H1 (cell line): ENCODE measurements around the gene MPPE1. TPM values are rescaled to one million over a fixed set of nuclear protein-coding genes. Genes with fewer than 3 reads are reported as not detected.

ENCODE experiments used
- CTCF ChIA-PET: fragments of 300-600 bp; sonication (Branson Sonifier 250); formaldehyde crosslinking; loops from one replicate; lab custom pipeline; 2021; ENCODE audit not compliant: partially characterized antibody; lab: Charles Lee
- POLR2A ChIA-PET: fragments of 300-600 bp; sonication (Branson Sonifier 250); formaldehyde crosslinking; loops from one replicate; lab custom pipeline; 2021; ENCODE audit warnings: inconsistent platforms; ENCODE audit not compliant: partially characterized antibody; lab: Charles Lee
- DNase-seq, 2 experiments: peaks; one replicate each; pipeline versions ENCODE4 v3.0.0 to v3.0.0-alpha.2; 2010 to 2022; ENCODE audit warnings: low spot score in 2 of 2, low read depth in 1 of 2, mixed read lengths in 1 of 2
- FAIRE-seq: peaks from 2 replicates; lab custom pipeline; 2011; peaks lifted over from hg19 to GRCh38; lab: Jason Lieb, UNC
- H2AFZ ChIP-seq: 2 replicates; pipeline ENCODE4 v1.8.1; 2012; ENCODE audit warnings: low read length, inconsistent platforms
- H2AK5ac ChIP-seq: 2 replicates; pipeline ENCODE4 v1.6.1; 2013; ENCODE audit warnings: low read depth, low read length
- H2BK120ac ChIP-seq: replicated peaks from 2 replicates; pipeline ENCODE3; 2013; ENCODE audit warnings: low read depth, low read length, inconsistent platforms
- H2BK12ac ChIP-seq: 2 replicates; pipeline ENCODE4 v1.6.1; 2013; ENCODE audit warnings: low read depth, low read length
- H2BK15ac ChIP-seq: 2 replicates; pipeline ENCODE4 v1.6.1; 2013; ENCODE audit warnings: low read length
- H2BK20ac ChIP-seq: 2 replicates; pipeline ENCODE4 v1.6.1; 2013; ENCODE audit warnings: low read length
- H2BK5ac ChIP-seq: 2 replicates; pipeline ENCODE4 v1.6.1; 2013; ENCODE audit warnings: low read depth, low read length
- H3K14ac ChIP-seq: 2 replicates; pipeline ENCODE4 v1.6.1; 2013; ENCODE audit warnings: inconsistent platforms; ENCODE audit not compliant: insufficient read length
- H3K18ac ChIP-seq: 2 replicates; pipeline ENCODE4 v1.6.1; 2013; ENCODE audit warnings: low read length; ENCODE audit errors: extremely low read depth
- H3K23ac ChIP-seq: 2 replicates; pipeline ENCODE4 v1.6.1; 2013; ENCODE audit warnings: inconsistent platforms; ENCODE audit not compliant: insufficient read length
- H3K23me2 ChIP-seq: 2 replicates; pipeline ENCODE4 v1.6.1; 2013; ENCODE audit warnings: low read depth, low read length
- H3K27ac ChIP-seq: 2 replicates; pipeline ENCODE4 v1.6.1; 2011; ENCODE audit warnings: low read depth, low read length, inconsistent platforms
- H3K27me3 ChIP-seq, 4 experiments: replicated peaks in 1 of 4; 1 replicate in 1 of 4; 2 replicates in 3 of 4; pipeline versions ENCODE4 v1.6.1 to v1.8.1; 2011 to 2013; ENCODE audit warnings: low read length in 3 of 4, mild to moderate bottlenecking in 3 of 4, inconsistent platforms in 2 of 4, mixed read lengths in 2 of 4, moderate library complexity in 1 of 4; ENCODE audit not compliant: control insufficient read depth in 3 of 4, insufficient read depth in 3 of 4; ENCODE audit errors: extremely low read depth in 1 of 4
- H3K36me3 ChIP-seq, 4 experiments: 2 replicates each; pipeline versions ENCODE4 v1.6.1 to v1.8.1; 2011 to 2013; ENCODE audit warnings: mild to moderate bottlenecking in 4 of 4, low read length in 3 of 4, moderate library complexity in 2 of 4, control low read depth in 1 of 4, inconsistent platforms in 1 of 4; ENCODE audit not compliant: insufficient read depth in 4 of 4, control insufficient read depth in 2 of 4
- H3K4ac ChIP-seq: replicated peaks from 2 replicates; pipeline ENCODE3; 2013; ENCODE audit warnings: low read length, low read depth, mixed read lengths, inconsistent platforms; ENCODE audit not compliant: insufficient read length
- H3K4me1 ChIP-seq, 4 experiments: replicated peaks in 1 of 4; 1 replicate in 1 of 4; 2 replicates in 3 of 4; pipeline versions ENCODE4 v1.6.1 to v1.8.1; 2011 to 2013; ENCODE audit warnings: low read length in 3 of 4, inconsistent platforms in 2 of 4, mixed read lengths in 1 of 4; ENCODE audit not compliant: insufficient read depth in 4 of 4, control insufficient read depth in 3 of 4
- H3K4me2 ChIP-seq, 2 experiments: 2 replicates each; pipeline versions ENCODE4 v1.6.1 to v1.8.1; 2011 to 2013; ENCODE audit warnings: low read depth in 2 of 2, low read length in 2 of 2, control low read depth in 1 of 2, inconsistent platforms in 1 of 2, mild to moderate bottlenecking in 1 of 2; ENCODE audit not compliant: insufficient read depth in 1 of 2
- H3K4me3 ChIP-seq, 4 experiments: fragments of 200-600, 300-600 bp in 1 of 4; sonication (generic), shearing (Covaris generic), sonication (Bioruptor Twin) in 1 of 4; 2 replicates each; pipeline versions ENCODE4 v1.5.1 to v1.8.1; 2011 to 2016; ENCODE audit warnings: low read length in 4 of 4, low read depth in 3 of 4, control low read depth in 2 of 4, inconsistent platforms in 2 of 4, mild to moderate bottlenecking in 2 of 4, mixed read lengths in 1 of 4, moderate library complexity in 1 of 4; ENCODE audit not compliant: insufficient read depth in 2 of 4; ENCODE audit errors: extremely low read depth in 1 of 4
- H3K56ac ChIP-seq: replicated peaks from 2 replicates; pipeline ENCODE3; 2013; ENCODE audit warnings: low read depth, mild to moderate bottlenecking, mixed read lengths, low read length, inconsistent platforms; ENCODE audit not compliant: insufficient read length
- H3K79me1 ChIP-seq: 2 replicates; pipeline ENCODE4 v1.6.1; 2013; ENCODE audit warnings: low read depth, low read length, control low read depth
- H3K79me2 ChIP-seq, 2 experiments: 2 replicates each; pipeline versions ENCODE4 v1.6.1 to v1.8.1; 2012 to 2013; ENCODE audit warnings: low read length in 2 of 2, mild to moderate bottlenecking in 2 of 2, inconsistent platforms in 1 of 2; ENCODE audit not compliant: insufficient read depth in 2 of 2, control insufficient read depth in 1 of 2
- H3K9ac ChIP-seq, 4 experiments: replicated peaks in 1 of 4; 1 replicate in 1 of 4; 2 replicates in 3 of 4; pipeline versions ENCODE4 v1.6.1 to v1.8.1; 2011 to 2013; ENCODE audit warnings: low read depth in 3 of 4, low read length in 3 of 4, control low read depth in 2 of 4, mild to moderate bottlenecking in 2 of 4, moderate library complexity in 2 of 4, inconsistent platforms in 1 of 4; ENCODE audit errors: extremely low read depth in 1 of 4
- H3K9me3 ChIP-seq, 2 experiments: 2 replicates each; pipeline versions ENCODE4 v1.6.1 to v1.8.1; 2012 to 2013; ENCODE audit warnings: mild to moderate bottlenecking in 2 of 2, moderate library complexity in 2 of 2, control low read depth in 1 of 2, inconsistent platforms in 1 of 2, low read depth in 1 of 2, low read length in 1 of 2, mixed read lengths in 1 of 2; ENCODE audit not compliant: insufficient read depth in 2 of 2
- H4K20me1 ChIP-seq, 2 experiments: replicated peaks in 1 of 2; 2 replicates each; pipeline versions ENCODE3 to v1.8.1; 2011 to 2013; ENCODE audit warnings: inconsistent platforms in 2 of 2, low read length in 2 of 2, mild to moderate bottlenecking in 1 of 2; ENCODE audit not compliant: insufficient read depth in 2 of 2, control insufficient read depth in 1 of 2
- H4K5ac ChIP-seq: 2 replicates; pipeline ENCODE4 v1.6.1; 2013; ENCODE audit warnings: low read length, low read depth, mixed read lengths, inconsistent platforms; ENCODE audit not compliant: insufficient read length
- H4K8ac ChIP-seq: 2 replicates; pipeline ENCODE4 v1.8.0; 2013; ENCODE audit warnings: mild to moderate bottlenecking, moderate library complexity, low read length, inconsistent platforms; ENCODE audit not compliant: insufficient read depth; ENCODE audit errors: extremely low read depth
- H4K91ac ChIP-seq: replicated peaks from 2 replicates; pipeline ENCODE3; 2013; ENCODE audit warnings: low read length, mixed read lengths, inconsistent platforms; ENCODE audit not compliant: insufficient read length
- ATF3 ChIP-seq: IDR thresholded peaks from 2 replicates; pipeline ENCODE4 v1.6.1; 2011; ENCODE audit warnings: low read depth, mild to moderate bottlenecking, low read length; ENCODE audit not compliant: insufficient read depth
- CBX8 ChIP-seq: fragments of 300-800, 300-1000 bp; sonication (generic); IDR thresholded peaks from 2 replicates; pipeline ENCODE4 v1.7.1; 2016; ENCODE audit warnings: low read depth, low read length, borderline replicate concordance
- CEBPB ChIP-seq: IDR thresholded peaks from 2 replicates; pipeline ENCODE4 v1.6.1; 2012; ENCODE audit warnings: low read depth, low read length
- E2F6 ChIP-seq: IDR thresholded peaks from 2 replicates; pipeline ENCODE4 v1.6.1; 2012; ENCODE audit warnings: inconsistent platforms
- GABPA ChIP-seq: IDR thresholded peaks from 2 replicates; pipeline ENCODE4 v1.6.1; 2011; ENCODE audit warnings: mild to moderate bottlenecking, low read length, moderate library complexity, borderline replicate concordance; ENCODE audit not compliant: insufficient read depth
- JUN ChIP-seq: IDR thresholded peaks from 2 replicates; pipeline ENCODE4 v1.6.1; 2011; ENCODE audit warnings: low read depth, mild to moderate bottlenecking, improper control_type of control experiment, low read length
- JUND ChIP-seq: IDR thresholded peaks from 2 replicates; pipeline ENCODE4 v1.6.1; 2011; ENCODE audit warnings: mild to moderate bottlenecking, improper control_type of control experiment, low read length
- MAX ChIP-seq: IDR thresholded peaks from 2 replicates; pipeline ENCODE4 v1.6.1; 2012; ENCODE audit warnings: inconsistent platforms
- NANOG ChIP-seq: IDR thresholded peaks from 2 replicates; pipeline ENCODE4 v1.6.1; 2011; ENCODE audit warnings: low read length, low read depth, mild to moderate bottlenecking, inconsistent platforms; ENCODE audit not compliant: insufficient read depth, poor library complexity, severe bottlenecking
- RFX5 ChIP-seq: IDR thresholded peaks from 2 replicates; pipeline ENCODE4 v1.6.1; 2011; ENCODE audit warnings: low read depth, low read length, improper control_type of control experiment, borderline replicate concordance
- SP1 ChIP-seq: IDR thresholded peaks from 2 replicates; pipeline ENCODE4 v1.6.1; 2011; ENCODE audit warnings: low read depth, low read length
- SUZ12 ChIP-seq: fragments of 200-600 bp; sonication (generic); IDR thresholded peaks from 2 replicates; pipeline ENCODE4 v1.6.1; 2012; ENCODE audit warnings: mild to moderate bottlenecking, inconsistent platforms, low read length, moderate library complexity, mixed read lengths
- WGBS, 2 experiments: shearing (Covaris generic) in 1 of 2; methylation state at CpG; one replicate each; pipeline versions ENCODE4 v1.1.6 to v1.1.7; 2013 to 2015; ENCODE audit warnings: low lambda C conversion rate in 2 of 2, mixed read lengths in 2 of 2, inconsistent platforms in 1 of 2, low coverage in 1 of 2, missing lambda C conversion rate in 1 of 2; ENCODE audit not compliant: insufficient replicate concordance in 2 of 2, insufficient coverage in 1 of 2, insufficient read length in 1 of 2; ENCODE audit errors: extremely low coverage in 1 of 2, missing lambda C conversion rate in 1 of 2; 5-methylcytosine and 5-hydroxymethylcytosine counted together
- polyA plus RNA-seq, 7 experiments: library from polyadenylated mRNA; depleted of rRNA in 3 of 7; stranded (reverse) in 5 of 7; unstranded in 2 of 7; fragments of >200 nt in 5 of 7; fragments of 200-250 nt in 2 of 7; gene quantifications; 1 replicate in 5 of 7; 2 replicates in 1 of 7; 4 replicates in 1 of 7; pipeline versions ENCODE4 v1.2.1 to v1.2.3, GENCODE V29; 2011 to 2013; ENCODE audit warnings: missing spikeins in 2 of 7, mixed read lengths in 2 of 7
- total RNA-seq: library from RNA; stranded (reverse); fragmentation: NEBNext Ultra II Directional; extraction: Animal tissue kit (Norgen Biotek cat#: 25700); gene quantifications from 2 replicates; pipeline ENCODE4 v1.2.1, GENCODE V29; 2021

MPPE1 gene
- total and polyA plus RNA-seq, 2 of the 8 experiments (the other 6 are each of a cell fraction or from before 2014, with no cell fraction given) = 13.7 to 20.9 TPM

GRCh38 chr18:11864471-11864870, 43.6 kb downstream of the MPPE1 start:
- no peak overlapping the region for H4K5ac ChIP-seq
- no peak overlapping the region for H3K9ac ChIP-seq
- H4K91ac ChIP-seq = no peak overlapping the region
- H2AFZ ChIP-seq = no peak overlapping the region
- H3K4me3 ChIP-seq = no peak overlapping the region
- H2AK5ac ChIP-seq = no peak overlapping the region
- H4K20me1 ChIP-seq = no peaks in the 10 kb centered on the region
- no peak overlapping the region for H3K4me2 ChIP-seq
- H3K18ac ChIP-seq = no peak overlapping the region
- H2BK5ac ChIP-seq = no peak overlapping the region
- H3K4me1 ChIP-seq = peaks cover 0 to 3% (median 0%) of the 10 kb centered on the region in 4 experiments; a peak in 3 of 7 replicates
- no peak overlapping the region for H2BK20ac ChIP-seq
- peaks cover 3% of the 10 kb centered on the region; the same call in 1 of the 2 replicates for H3K23me2 ChIP-seq
- H4K8ac ChIP-seq = no peak overlapping the region
- H3K79me1 ChIP-seq = no peaks in the 10 kb centered on the region
- H2BK120ac ChIP-seq = no peak overlapping the region
- no peaks in the 10 kb centered on the region for H3K27me3 ChIP-seq
- POLR2A ChIA-PET = interaction anchor here (1.1 kb wide), 1 partner anchor 9 kb away, joined by 4 read pairs; no protein-coding TSS in a partner anchor
- no peak overlapping the region for H3K23ac ChIP-seq
- H3K4ac ChIP-seq = no peak overlapping the region
- 92% methylated on average over 2 of the region's 2 CpGs; no CpG with 5 or more reads in 1 of the 2 experiments for whole genome bisulfite sequencing, 2 experiments
- no peaks in the 10 kb centered on the region for H3K79me2 ChIP-seq
- H2BK15ac ChIP-seq = no peak overlapping the region
- FAIRE-seq (no peak), DNase-seq (no peak)
- H3K56ac ChIP-seq = no peak overlapping the region
- no peak overlapping the region for H3K14ac ChIP-seq
- H2BK12ac ChIP-seq = no peak overlapping the region
- H3K36me3 ChIP-seq = 0 out of 8 replicates have a peak, but pooled peaks cover 0 to 2% (median 0%) of the 10 kb centered on the region in 4 experiments
- no peak overlapping the region for H3K27ac ChIP-seq
- CTCF ChIA-PET = interaction anchor here (0.5 to 1.4 kb wide), 6 partner anchors 17 to 209 kb away, joined by 3 to 4 read pairs (median 3); no protein-coding TSS in a partner anchor
- H3K9me3 ChIP-seq = no peaks in the 10 kb centered on the region
- TF ChIP-seq ATF3 = no peak
- TF ChIP-seq E2F6 = no peak
- TF ChIP-seq GABPA = no peak
- no peak for TF ChIP-seq CEBPB
- TF ChIP-seq CBX8 = no peak
- no peak for TF ChIP-seq SUZ12
- no peak for TF ChIP-seq RFX5
- no peak for TF ChIP-seq JUND
- TF ChIP-seq NANOG = no peak
- TF ChIP-seq JUN = no peak
- no peak for TF ChIP-seq SP1
- TF ChIP-seq MAX = no peak
